Nephron (organoid): ENCODE measurements around the gene KCND3.
A peak's percentile ranks its signal among the peaks of the same experiment; 100 is the strongest.

Source experiments
- H3K27ac Mint-ChIP-seq, 3 experiments: 2 replicates each; pipeline ENCODE4 v1.8.0; 2020; ENCODE audit warnings: mixed read lengths in 3 of 3, mild to moderate bottlenecking in 2 of 3, moderate library complexity in 1 of 3
- H3K27me3 Mint-ChIP-seq: 2 replicates; pipeline ENCODE4 v1.8.0; 2021; ENCODE audit warnings: low read depth, mild to moderate bottlenecking, moderate library complexity, mixed read lengths
- H3K36me3 Mint-ChIP-seq: 2 replicates; pipeline ENCODE4 v1.8.0; 2020; ENCODE audit warnings: low read depth, mixed read lengths
- H3K4me1 Mint-ChIP-seq: 2 replicates; pipeline ENCODE4 v1.8.0; 2020; ENCODE audit warnings: mixed read lengths
- H3K4me3 Mint-ChIP-seq, 3 experiments: 2 replicates each; pipeline ENCODE4 v1.8.0; 2020; ENCODE audit warnings: mild to moderate bottlenecking in 3 of 3, mixed read lengths in 3 of 3, moderate library complexity in 2 of 3
- H3K9me3 Mint-ChIP-seq: 2 replicates; pipeline ENCODE4 v1.8.0; 2020; ENCODE audit warnings: mixed read lengths
- CTCF ChIP-seq, 3 experiments: fragments of 200-600 bp; sonication (generic); IDR thresholded peaks; one replicate each; pipeline ENCODE4 v1.5.0; 2021; ENCODE audit warnings: antibody characterized with exemption in 3 of 3; ENCODE audit not compliant: unreplicated experiment in 3 of 3

Gene KCND3

GRCh38 chr1:111735858-111736544 is 253.5 kb downstream of the KCND3 start:
- Mint-ChIP-seq H3K9me3 (no peaks in the 10 kb centered on the region), H3K4me1 (peaks cover 12% of the 10 kb centered on the region), H3K36me3 (no peaks in the 10 kb centered on the region), H3K4me3 (no peak overlapping the region), H3K27ac (no peak overlapping the region), H3K27me3 (peaks cover 22% of the 10 kb centered on the region)
- TF ChIP-seq CTCF (IDR thresholded peaks at IDR 0.05; ENCODE audit: unreplicated experiment in 3 of 3): no peak

- H3K9me3 Mint-ChIP-seq: no peaks in the 10 kb centered on the region
- peaks cover 19% of the 10 kb centered on the region for H3K4me1 Mint-ChIP-seq
Measured at GRCh38 chr1:111735321-111735720, 254.1 kb downstream of the KCND3 start.

GRCh38 chr1:111734856-111735255 is 254.6 kb downstream of the KCND3 start:
- Mint-ChIP-seq H3K4me1 (peaks cover 21% of the 10 kb centered on the region), H3K9me3 (no peaks in the 10 kb centered on the region), H3K4me3 (no peak overlapping the region), H3K36me3 (no peaks in the 10 kb centered on the region), H3K27me3 (peaks cover 13% of the 10 kb centered on the region), H3K27ac (no peak overlapping the region)
- TF ChIP-seq CTCF (IDR thresholded peaks at IDR 0.05; ENCODE audit: unreplicated experiment in 3 of 3): no peak

More at GRCh38 chr1:111735321-111735720, 254.1 kb downstream of the KCND3 start:
- no peaks in the 10 kb centered on the region for H3K36me3 Mint-ChIP-seq
- H3K27me3 Mint-ChIP-seq: peaks cover 16% of the 10 kb centered on the region
- no peak for TF ChIP-seq CTCF (IDR thresholded peaks at IDR 0.05; ENCODE audit: unreplicated experiment in 3 of 3)
- H3K27ac Mint-ChIP-seq: no peak overlapping the region
- no peak overlapping the region for H3K4me3 Mint-ChIP-seq

- H3K27me3 Mint-ChIP-seq: peaks cover 10% of the 10 kb centered on the region
- H3K9me3 Mint-ChIP-seq: no peaks in the 10 kb centered on the region
- H3K27ac Mint-ChIP-seq: no peak overlapping the region
- H3K4me1 Mint-ChIP-seq: peaks cover 23% of the 10 kb centered on the region
- H3K4me3 Mint-ChIP-seq: no peak overlapping the region
- no peak for TF ChIP-seq CTCF (IDR thresholded peaks at IDR 0.05; ENCODE audit: unreplicated experiment in 3 of 3)
- H3K36me3 Mint-ChIP-seq: no peaks in the 10 kb centered on the region
Measured at GRCh38 chr1:111734426-111734825, 255.0 kb downstream of the KCND3 start.

GRCh38 chr1:111733992-111734341 is 255.5 kb downstream of the KCND3 start:
- Mint-ChIP-seq H3K27ac (peak overlapping the region in 1 of 3 experiments; percentile 53), H3K27me3 (peaks cover 10% of the 10 kb centered on the region), H3K4me3 (peak overlapping the region in 1 of 3 experiments; percentile 21), H3K9me3 (no peaks in the 10 kb centered on the region), H3K4me1 (peaks cover 27% of the 10 kb centered on the region), H3K36me3 (no peaks in the 10 kb centered on the region)
- no peak for TF ChIP-seq CTCF (IDR thresholded peaks at IDR 0.05; ENCODE audit: unreplicated experiment in 3 of 3)
